ENCODE results near the gene TINAG.

The TINAG gene

DNA sequence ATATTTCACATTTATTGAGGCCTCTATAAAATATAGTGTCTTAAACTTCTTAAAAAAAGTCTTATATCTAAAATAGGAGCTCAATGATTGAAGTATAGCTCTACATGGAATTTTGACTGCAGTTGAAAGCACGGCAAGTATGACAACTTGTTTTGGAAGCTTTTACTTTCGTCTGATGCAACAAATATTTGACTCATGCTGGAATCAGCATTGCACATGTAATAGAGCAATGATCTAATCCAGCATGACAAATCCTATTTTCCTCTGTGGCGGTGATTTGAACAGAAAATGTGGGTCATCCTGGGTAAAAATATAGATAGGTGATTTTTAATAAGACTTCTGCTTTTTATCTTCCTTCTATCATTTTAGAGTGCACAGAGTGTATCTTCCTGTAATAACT lies 111.6 kb downstream of the TINAG start:
- DNase-seq (ENCODE audit: extremely low read depth in 1 of 2, low read depth in 1 of 2), result no peak

DNA sequence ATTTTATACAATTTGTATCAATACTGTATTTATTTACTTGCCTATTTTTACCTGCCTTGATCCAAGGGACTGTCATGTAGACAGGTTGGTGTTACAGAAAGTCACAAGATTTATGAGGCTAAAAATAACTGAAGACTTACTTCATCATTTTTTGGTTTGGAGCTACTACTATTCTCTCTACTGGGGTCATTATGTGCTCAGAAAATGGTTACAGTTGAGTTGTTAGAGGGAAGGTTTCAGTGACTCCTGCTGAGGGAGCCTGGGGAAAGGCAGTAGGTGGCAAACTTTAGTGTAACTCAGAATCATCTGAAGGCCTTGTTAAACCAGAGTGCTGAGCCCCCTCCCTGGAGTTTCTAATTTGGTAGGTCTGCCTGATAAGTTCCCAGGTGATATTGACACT lies 118.8 kb downstream of the TINAG start:
- no peak for DNase-seq (ENCODE audit: extremely low read depth in 1 of 2, low read depth in 1 of 2)

- DNase-seq (ENCODE audit: extremely low read depth in 1 of 2, low read depth in 1 of 2), result no peak
Measured at GRCh38 chr6:54427396-54427937, 119.2 kb downstream of the TINAG start.

GRCh38 chr6:54428431-54428830 lies 120.2 kb downstream of the TINAG start:
- no peak for DNase-seq (ENCODE audit: extremely low read depth in 1 of 2, low read depth in 1 of 2)

DNA sequence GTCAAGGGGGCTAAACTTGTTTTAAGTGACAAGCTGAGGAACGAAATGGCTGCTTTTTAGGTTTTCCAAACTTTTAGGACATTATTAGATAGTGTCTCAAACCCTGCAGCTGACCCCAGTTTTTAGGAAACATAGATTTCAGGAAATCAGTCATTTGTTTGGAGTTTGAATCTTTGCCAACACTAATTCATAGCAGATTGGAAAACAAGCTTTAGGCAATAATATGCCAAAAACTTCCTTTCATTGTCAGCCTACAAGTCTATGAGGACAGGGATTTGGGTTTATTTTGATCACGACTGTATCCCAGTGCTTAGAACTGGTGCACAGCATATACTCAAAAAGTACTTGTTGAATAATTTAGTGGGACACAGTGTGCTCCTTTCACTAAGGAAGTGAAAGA lies 123.2 kb downstream of the TINAG start:
- DNase-seq (ENCODE audit: extremely low read depth in 1 of 2, low read depth in 1 of 2), result no peak
